Measurements from ENCODE around the gene CTLA4. TPM values are rescaled to one million over a fixed set of nuclear protein-coding genes. Genes with fewer than 3 reads are reported as not detected.

The CTLA4 gene
- total and polyA plus RNA-seq, 2 of the 4 experiments (the other 2 are of a cell fraction): not detected

- Histone ChIP-seq H4K8ac (ENCODE audit: low read depth in 2 of 2, low read length in 2 of 2) (no peak overlapping the region), H3K18ac (ENCODE audit: low read depth, low read length) (no peak overlapping the region), H3K27me3 (ENCODE audit: control insufficient read depth, insufficient read depth, low read length) (peaks cover 11% of the 10 kb centered on the region), H3K4me3 (ENCODE audit: insufficient read depth, low read depth, low read length) (no peak overlapping the region), H4K91ac (ENCODE audit: insufficient read depth, low read depth, low read length) (no peak overlapping the region), H3K56ac (ENCODE audit: extremely low read depth, insufficient read depth, low read length) (no peak overlapping the region), H2BK15ac (ENCODE audit: low read depth, low read length) (no peak overlapping the region), H3K9me3 (ENCODE audit: control insufficient read depth, insufficient read depth, low read length) (no peaks in the 10 kb centered on the region), H2AFZ (replicated peaks; ENCODE audit: low read length, poor library complexity) (no peak overlapping the region), H2BK120ac (ENCODE audit: low read depth, low read length) (no peak overlapping the region), H3K23ac (ENCODE audit: low read depth, low read length) (no peak overlapping the region), H2BK5ac (ENCODE audit: low read depth, low read length, poor library complexity, severe bottlenecking) (no peak overlapping the region), H4K5ac (ENCODE audit: low read depth, low read length) (no peak overlapping the region), H3K14ac (replicated peaks; ENCODE audit: low read depth, low read length) (no peak overlapping the region), H3K27ac (ENCODE audit: insufficient read depth, low read length) (no peak overlapping the region), H2BK20ac (ENCODE audit: low read depth, low read length) (no peak overlapping the region), H3K4ac (ENCODE audit: low read depth, low read length) (no peak overlapping the region), H3K36me3 (ENCODE audit: control insufficient read depth, insufficient read depth, low read length) (no peaks in the 10 kb centered on the region), H3K9ac (ENCODE audit: low read depth, low read length) (no peak overlapping the region), H4K20me1 (ENCODE audit: insufficient read depth, low read length) (no peaks in the 10 kb centered on the region), H3K4me1 (ENCODE audit: control insufficient read depth, insufficient read depth, low read length) (no peaks in the 10 kb centered on the region), H3K4me2 (ENCODE audit: low read depth, low read length) (no peak overlapping the region), H2AK9ac (replicated peaks; ENCODE audit: low read depth, low read length, poor library complexity) (no peak overlapping the region), H3K79me1 (ENCODE audit: low read depth in 1 of 2, low read length in 2 of 2) (no peaks in the 10 kb centered on the region), H2AK5ac (ENCODE audit: low read depth, low read length) (no peak overlapping the region), H3K9me1 (ENCODE audit: insufficient read depth, low read length) (no peaks in the 10 kb centered on the region)
- dilution Hi-C loops (cut with HindIII; ENCODE audit: low sequenced_read_pairs, unreplicated experiment) (no loop called here), intact Hi-C loops (cut with micrococcal nuclease) (no loop called here), in situ Hi-C loops (cut with MboI; ENCODE audit: low sequenced_read_pairs) (no loop called here)
- no TSS peak for BruUV-seq (replicated peaks)
- TF ChIP-seq MAZ (IDR thresholded peaks at IDR 0.05; ENCODE audit: borderline replicate concordance, low read depth, low read length) (no peak), SMC3 (IDR thresholded peaks at IDR 0.05; ENCODE audit: low read depth, low read length) (no peak), ELK1 (IDR thresholded peaks at IDR 0.05; ENCODE audit: borderline replicate concordance, low read depth, low read length) (no peak), POLR2A (IDR thresholded peaks at IDR 0.05; ENCODE audit: low read depth, low read length) (no peak), RFX5 (IDR thresholded peaks at IDR 0.05; ENCODE audit: low read depth, low read length) (no peak), CHD1 (IDR thresholded peaks at IDR 0.05; ENCODE audit: low read depth, low read length) (no peak), MXI1 (IDR thresholded peaks at IDR 0.05; ENCODE audit: borderline replicate concordance, low read depth, low read length) (no peak), FOS (IDR thresholded peaks at IDR 0.05; ENCODE audit: low read depth, low read length) (no peak), USF2 (IDR thresholded peaks at IDR 0.05; ENCODE audit: low read depth, low read length) (no peak), NFE2L2 (IDR thresholded peaks at IDR 0.05; ENCODE audit: low read depth, low read length) (no peak)
- TF ChIP-seq, protein P1, sequence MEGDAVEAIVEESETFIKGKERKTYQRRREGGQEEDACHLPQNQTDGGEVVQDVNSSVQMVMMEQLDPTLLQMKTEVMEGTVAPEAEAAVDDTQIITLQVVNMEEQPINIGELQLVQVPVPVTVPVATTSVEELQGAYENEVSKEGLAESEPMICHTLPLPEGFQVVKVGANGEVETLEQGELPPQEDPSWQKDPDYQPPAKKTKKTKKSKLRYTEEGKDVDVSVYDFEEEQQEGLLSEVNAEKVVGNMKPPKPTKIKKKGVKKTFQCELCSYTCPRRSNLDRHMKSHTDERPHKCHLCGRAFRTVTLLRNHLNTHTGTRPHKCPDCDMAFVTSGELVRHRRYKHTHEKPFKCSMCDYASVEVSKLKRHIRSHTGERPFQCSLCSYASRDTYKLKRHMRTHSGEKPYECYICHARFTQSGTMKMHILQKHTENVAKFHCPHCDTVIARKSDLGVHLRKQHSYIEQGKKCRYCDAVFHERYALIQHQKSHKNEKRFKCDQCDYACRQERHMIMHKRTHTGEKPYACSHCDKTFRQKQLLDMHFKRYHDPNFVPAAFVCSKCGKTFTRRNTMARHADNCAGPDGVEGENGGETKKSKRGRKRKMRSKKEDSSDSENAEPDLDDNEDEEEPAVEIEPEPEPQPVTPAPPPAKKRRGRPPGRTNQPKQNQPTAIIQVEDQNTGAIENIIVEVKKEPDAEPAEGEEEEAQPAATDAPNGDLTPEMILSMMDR (conservative IDR thresholded peaks at IDR 0.05; ENCODE audit: low read depth, low read length): no peak
- no CpG with 5 or more reads among the region's 1 CpG for WGBS, 2 experiments (ENCODE audit: extremely low coverage in 2 of 2, insufficient read length in 1 of 2)
- DNase-seq: no peak
- ChIA-PET POLR2A (ENCODE audit: unreplicated experiment) (no interaction called here), CTCF (interaction anchor here (1.0 kb wide), 1 partner anchor 17 kb away, joined by 5 read pairs; no protein-coding TSS in a partner anchor)
- no peak for ATAC-seq (ENCODE audit: low read depth)
These were observed 26.7 kb downstream of the CTLA4 start for GRCh38 chr2:203894262-203894661.
